Ishikawa (cell line): ENCODE data around the gene MIEF2.

ENCODE experiments used
- CEBPB ChIP-seq: IDR thresholded peaks from 2 replicates; pipeline ENCODE4 v1.6.1; 2012
- CREB1 ChIP-seq: IDR thresholded peaks from 2 replicates; pipeline ENCODE4 v1.6.1; 2012; ENCODE audit warnings: low read depth
- EP300 ChIP-seq: IDR thresholded peaks from 2 replicates; pipeline ENCODE4 v1.6.1; 2012; ENCODE audit warnings: borderline replicate concordance
- FOXM1 ChIP-seq: IDR thresholded peaks from 2 replicates; pipeline ENCODE4 v1.6.1; 2012; ENCODE audit warnings: low read depth, borderline replicate concordance
- RAD21 ChIP-seq: IDR thresholded peaks from 2 replicates; pipeline ENCODE4 v1.6.1; 2012; ENCODE audit warnings: low read depth
- TAF1 ChIP-seq: IDR thresholded peaks from 2 replicates; pipeline ENCODE4 v1.6.1; 2012; ENCODE audit warnings: low read depth, mild to moderate bottlenecking
- TCF12 ChIP-seq: IDR thresholded peaks from 2 replicates; pipeline ENCODE4 v1.6.1; 2012; ENCODE audit warnings: low read depth
- TEAD4 ChIP-seq: IDR thresholded peaks from 2 replicates; pipeline ENCODE4 v1.6.1; 2012
- USF1 ChIP-seq: IDR thresholded peaks from 2 replicates; pipeline ENCODE4 v1.6.1; 2012
- ZBTB7A ChIP-seq: IDR thresholded peaks from 2 replicates; pipeline ENCODE4 v1.6.1; 2012; ENCODE audit warnings: low read depth
- TF ChIP-seq, protein P1 (sequence below): IDR thresholded peaks from 2 replicates; pipeline ENCODE4 v1.6.1; 2012
- TF ChIP-seq, protein P2 (sequence below): IDR thresholded peaks from 2 replicates; pipeline ENCODE4 v1.6.1; 2012; ENCODE audit warnings: low read depth, mild to moderate bottlenecking

DNA sequence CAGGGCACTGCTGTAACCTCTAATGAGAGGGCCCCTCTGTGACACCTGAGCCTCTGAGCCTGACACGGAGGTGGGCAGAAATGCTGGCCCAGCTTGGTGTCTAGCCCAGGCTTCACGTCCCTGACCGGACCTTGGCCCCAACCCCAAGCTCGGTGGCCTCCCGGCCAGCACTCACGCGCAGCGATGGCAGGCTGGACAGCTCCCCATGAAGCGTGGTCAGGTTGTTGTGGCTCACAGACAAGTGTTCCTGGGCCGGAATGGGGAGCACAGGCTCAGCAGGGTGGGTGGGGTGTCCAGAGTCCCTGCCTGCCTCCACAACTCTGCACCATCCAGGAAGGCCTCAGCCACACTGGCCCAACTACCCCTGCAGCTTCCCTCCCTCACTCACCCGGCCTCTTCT lies 4.1 kb upstream of the MIEF2 start:
- TF ChIP-seq RAD21 (no peak), TCF12 (no peak), EP300 (no peak), TAF1 (no peak), USF1 (no peak), FOXM1 (no peak), ZBTB7A (no peak), TEAD4 (no peak), CREB1 (no peak), CEBPB (no peak)
- TF ChIP-seq, protein P1, sequence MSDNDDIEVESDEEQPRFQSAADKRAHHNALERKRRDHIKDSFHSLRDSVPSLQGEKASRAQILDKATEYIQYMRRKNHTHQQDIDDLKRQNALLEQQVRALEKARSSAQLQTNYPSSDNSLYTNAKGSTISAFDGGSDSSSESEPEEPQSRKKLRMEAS = no peak
- TF ChIP-seq, protein P2, sequence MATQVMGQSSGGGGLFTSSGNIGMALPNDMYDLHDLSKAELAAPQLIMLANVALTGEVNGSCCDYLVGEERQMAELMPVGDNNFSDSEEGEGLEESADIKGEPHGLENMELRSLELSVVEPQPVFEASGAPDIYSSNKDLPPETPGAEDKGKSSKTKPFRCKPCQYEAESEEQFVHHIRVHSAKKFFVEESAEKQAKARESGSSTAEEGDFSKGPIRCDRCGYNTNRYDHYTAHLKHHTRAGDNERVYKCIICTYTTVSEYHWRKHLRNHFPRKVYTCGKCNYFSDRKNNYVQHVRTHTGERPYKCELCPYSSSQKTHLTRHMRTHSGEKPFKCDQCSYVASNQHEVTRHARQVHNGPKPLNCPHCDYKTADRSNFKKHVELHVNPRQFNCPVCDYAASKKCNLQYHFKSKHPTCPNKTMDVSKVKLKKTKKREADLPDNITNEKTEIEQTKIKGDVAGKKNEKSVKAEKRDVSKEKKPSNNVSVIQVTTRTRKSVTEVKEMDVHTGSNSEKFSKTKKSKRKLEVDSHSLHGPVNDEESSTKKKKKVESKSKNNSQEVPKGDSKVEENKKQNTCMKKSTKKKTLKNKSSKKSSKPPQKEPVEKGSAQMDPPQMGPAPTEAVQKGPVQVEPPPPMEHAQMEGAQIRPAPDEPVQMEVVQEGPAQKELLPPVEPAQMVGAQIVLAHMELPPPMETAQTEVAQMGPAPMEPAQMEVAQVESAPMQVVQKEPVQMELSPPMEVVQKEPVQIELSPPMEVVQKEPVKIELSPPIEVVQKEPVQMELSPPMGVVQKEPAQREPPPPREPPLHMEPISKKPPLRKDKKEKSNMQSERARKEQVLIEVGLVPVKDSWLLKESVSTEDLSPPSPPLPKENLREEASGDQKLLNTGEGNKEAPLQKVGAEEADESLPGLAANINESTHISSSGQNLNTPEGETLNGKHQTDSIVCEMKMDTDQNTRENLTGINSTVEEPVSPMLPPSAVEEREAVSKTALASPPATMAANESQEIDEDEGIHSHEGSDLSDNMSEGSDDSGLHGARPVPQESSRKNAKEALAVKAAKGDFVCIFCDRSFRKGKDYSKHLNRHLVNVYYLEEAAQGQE = peak; percentile 60
